ENCODE measurements around the gene SLCO2A1.

GRCh38 chr3:134039161-134039862, 9.6 kb upstream of the SLCO2A1 start:
- TF ChIP-seq CTCF (IDR thresholded peaks at IDR 0.05) (peak in 3 of 6 experiments; percentile 31 to 39 (median 38)), POLR2A (IDR thresholded peaks at IDR 0.05) (peak; percentile 60 to 72)

Data from Peyer's patch (tissue), 4 donors.